Mammary epithelial cell (primary cell): ENCODE data around the gene PPM1L.

ENCODE experiments used
- EZH2 ChIP-seq: IDR thresholded peaks from 2 replicates; pipeline ENCODE4 v1.6.1; 2012; ENCODE audit warnings: low read length, inconsistent platforms, borderline replicate concordance
- TF ChIP-seq, protein P1 (sequence below), 2 donors: IDR thresholded peaks in 1 of 2; conservative IDR thresholded peaks in 1 of 2; 2 replicates each; pipeline ENCODE4 v1.5.1; 2011 to 2012; ENCODE audit warnings: inconsistent platforms in 2 of 2, low read length in 2 of 2, mild to moderate bottlenecking in 2 of 2, control low read depth in 1 of 2, low read depth in 1 of 2; ENCODE audit not compliant: insufficient read depth in 1 of 2; ENCODE audit errors: extremely low read depth in 1 of 2

DNA sequence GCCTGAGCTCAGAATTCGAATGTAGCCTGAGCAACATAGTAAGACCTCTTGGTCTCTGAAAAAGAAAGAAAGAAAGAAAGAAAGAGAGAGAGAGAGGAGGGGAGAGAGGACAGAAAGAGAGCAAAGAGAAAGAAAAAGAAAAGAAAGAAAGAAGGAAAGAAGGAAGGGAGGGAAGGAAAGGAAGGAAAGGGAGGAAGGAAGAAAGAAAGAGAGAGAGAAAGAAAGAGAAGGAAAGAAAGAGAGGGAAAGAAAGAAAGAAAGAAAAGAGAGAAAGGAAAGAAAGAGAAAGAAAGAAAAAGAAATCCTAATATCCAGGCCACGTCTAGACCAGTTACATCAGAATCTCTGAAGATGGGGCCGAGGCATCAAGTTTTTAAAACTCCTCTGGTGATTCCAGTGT lies 50.7 kb downstream of the PPM1L start:
- TF ChIP-seq, protein P1, sequence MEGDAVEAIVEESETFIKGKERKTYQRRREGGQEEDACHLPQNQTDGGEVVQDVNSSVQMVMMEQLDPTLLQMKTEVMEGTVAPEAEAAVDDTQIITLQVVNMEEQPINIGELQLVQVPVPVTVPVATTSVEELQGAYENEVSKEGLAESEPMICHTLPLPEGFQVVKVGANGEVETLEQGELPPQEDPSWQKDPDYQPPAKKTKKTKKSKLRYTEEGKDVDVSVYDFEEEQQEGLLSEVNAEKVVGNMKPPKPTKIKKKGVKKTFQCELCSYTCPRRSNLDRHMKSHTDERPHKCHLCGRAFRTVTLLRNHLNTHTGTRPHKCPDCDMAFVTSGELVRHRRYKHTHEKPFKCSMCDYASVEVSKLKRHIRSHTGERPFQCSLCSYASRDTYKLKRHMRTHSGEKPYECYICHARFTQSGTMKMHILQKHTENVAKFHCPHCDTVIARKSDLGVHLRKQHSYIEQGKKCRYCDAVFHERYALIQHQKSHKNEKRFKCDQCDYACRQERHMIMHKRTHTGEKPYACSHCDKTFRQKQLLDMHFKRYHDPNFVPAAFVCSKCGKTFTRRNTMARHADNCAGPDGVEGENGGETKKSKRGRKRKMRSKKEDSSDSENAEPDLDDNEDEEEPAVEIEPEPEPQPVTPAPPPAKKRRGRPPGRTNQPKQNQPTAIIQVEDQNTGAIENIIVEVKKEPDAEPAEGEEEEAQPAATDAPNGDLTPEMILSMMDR (conservative IDR thresholded peaks at IDR 0.05 in 1 of 2, IDR thresholded peaks at IDR 0.05 in 1 of 2; ENCODE audit: extremely low read depth in 1 of 2, insufficient read depth in 1 of 2, low read depth in 1 of 2, low read length in 2 of 2): no peak
- no peak for TF ChIP-seq EZH2
